GM12878 (cell line): ENCODE measurements around the gene CAPN10. TPM values are rescaled to one million over a fixed set of nuclear protein-coding genes. Genes with fewer than 3 reads are reported as not detected.

Source experiments
- BACH1 ChIP-seq: fragments of 450-650 bp; IDR thresholded peaks from 2 replicates; pipeline ENCODE4 v1.6.1; 2017; ENCODE audit warnings: mild to moderate bottlenecking, borderline replicate concordance
- CTCF ChIP-seq, 3 experiments: IDR thresholded peaks in 2 of 3; conservative IDR thresholded peaks in 1 of 3; 2 replicates each; pipeline ENCODE4 v1.5.1; 2011; ENCODE audit warnings: low read depth in 3 of 3, low read length in 3 of 3, mild to moderate bottlenecking in 3 of 3, control low read depth in 2 of 3, moderate library complexity in 2 of 3, inconsistent platforms in 1 of 3, mixed read lengths in 1 of 3; ENCODE audit not compliant: control insufficient read depth in 2 of 3, insufficient read depth in 1 of 3; ENCODE audit errors: extremely low read depth in 1 of 3
- GATAD2B ChIP-seq: fragments of 450-650 bp; conservative IDR thresholded peaks from 2 replicates; pipeline ENCODE4 v1.6.1; 2017; ENCODE audit warnings: low read depth, mild to moderate bottlenecking, moderate library complexity
- IKZF1 ChIP-seq: fragments of 450-650 bp; conservative IDR thresholded peaks from 2 replicates; pipeline ENCODE4 v1.6.1; 2017; ENCODE audit warnings: antibody characterized with exemption, mild to moderate bottlenecking
- IRF5 ChIP-seq: fragments of 450-650 bp; IDR thresholded peaks from 2 replicates; pipeline ENCODE4 v1.6.1; 2017; ENCODE audit warnings: borderline replicate concordance
- LARP7 ChIP-seq: fragments of 450-650 bp; IDR thresholded peaks from 2 replicates; pipeline ENCODE4 v1.6.1; 2017; ENCODE audit warnings: mild to moderate bottlenecking
- PKNOX1 ChIP-seq: fragments of 450-650 bp; IDR thresholded peaks from 2 replicates; pipeline ENCODE4 v1.6.1; 2016; ENCODE audit warnings: mild to moderate bottlenecking
- polyA plus RNA-seq, 11 experiments: library from polyadenylated mRNA; depleted of rRNA in 4 of 11; unstranded in 6 of 11; stranded (reverse) in 5 of 11; fragments of >200 nt; fragmentation: Nextera tagmentation in 4 of 11; fragmentation: Illumina TruSeq in 1 of 11; extraction: Ambion mirVana in 4 of 11; extraction: Trizol in 1 of 11; gene quantifications; 1 replicate in 1 of 11; 2 replicates in 10 of 11; pipeline versions ENCODE4 v1.2.1 to v1.2.3, GENCODE V29; 2011 to 2016; ENCODE audit warnings: inconsistent platforms in 2 of 11, missing spikeins in 2 of 11, low read depth in 1 of 11
- total RNA-seq, 4 experiments: library from RNA; depleted of rRNA in 3 of 4; stranded (reverse); fragments of >200 nt in 3 of 4; fragmentation: Illumina TruSeq in 1 of 4; extraction: Trizol in 1 of 4; gene quantifications; 2 replicates each; pipeline versions ENCODE4 v1.2.1 to v1.2.3, GENCODE V29; 2013 to 2021

CAPN10 gene
- total and polyA plus RNA-seq, 10 of the 15 experiments (the other 5 are each of a cell fraction or from before 2014, with no cell fraction given), result 0.37 to 40.6 (median 17.5) TPM

GRCh38 chr2:240567872-240568677 is 18.5 kb upstream of the CAPN10 start, which contains the start of gene RNPEPL1 (continued):
- TF ChIP-seq IRF5, result peak; percentile 54
- peak; percentile 43; the same call in 1 of the 2 replicates for TF ChIP-seq IKZF1
- TF ChIP-seq PKNOX1, result 0 out of 2 replicates have a peak, but pooled peaks have one; percentile 35
- peak; percentile 46; the same call in 1 of the 2 replicates for TF ChIP-seq BACH1
- TF ChIP-seq GATAD2B, result peak; percentile 50; the same call in 1 of the 2 replicates
- peak in 1 of 3 experiments; percentile 13; a peak in 1 of 6 replicates for TF ChIP-seq CTCF (IDR thresholded peaks at IDR 0.05 in 2 of 3, conservative IDR thresholded peaks at IDR 0.05 in 1 of 3; ENCODE audit: control insufficient read depth in 2 of 3, extremely low read depth in 1 of 3, insufficient read depth in 1 of 3, low read depth in 3 of 3, low read length in 3 of 3)
- peak; percentile 33; the same call in 1 of the 2 replicates for TF ChIP-seq LARP7
